ENCODE results near the gene MED9.

- TF ChIP-seq CTCF (IDR thresholded peaks at IDR 0.05): no peak
- TF ChIP-seq POLR2A (IDR thresholded peaks at IDR 0.05): no peak
- TF ChIP-seq POLR2AphosphoS5 (IDR thresholded peaks at IDR 0.05; ENCODE audit: insufficient read depth in 1 of 2, low read depth in 1 of 2): no peak
These were observed 42.3 kb upstream of the MED9 start for GRCh38 chr17:17434477-17434876.

Measured in vagina (tissue), 2 donors.